GM21576 (cell line): ENCODE measurements around the gene ZNF544.
A peak's percentile ranks its signal among the peaks of the same experiment; 100 is the strongest.
"Not testable (repeated sequence)": the region's sequence is repeated elsewhere in the genome, so short reads cannot be mapped to it uniquely, and the experiment has no call there.

Source experiments
- ATAC-seq: cut with Tn5 transposase; IDR thresholded peaks from one replicate; pipeline ENCODE4 v1.9.1; 2021; ENCODE audit warnings: mild to moderate bottlenecking, moderate library complexity; ENCODE audit not compliant: unreplicated experiment

ZNF544 gene

DNA sequence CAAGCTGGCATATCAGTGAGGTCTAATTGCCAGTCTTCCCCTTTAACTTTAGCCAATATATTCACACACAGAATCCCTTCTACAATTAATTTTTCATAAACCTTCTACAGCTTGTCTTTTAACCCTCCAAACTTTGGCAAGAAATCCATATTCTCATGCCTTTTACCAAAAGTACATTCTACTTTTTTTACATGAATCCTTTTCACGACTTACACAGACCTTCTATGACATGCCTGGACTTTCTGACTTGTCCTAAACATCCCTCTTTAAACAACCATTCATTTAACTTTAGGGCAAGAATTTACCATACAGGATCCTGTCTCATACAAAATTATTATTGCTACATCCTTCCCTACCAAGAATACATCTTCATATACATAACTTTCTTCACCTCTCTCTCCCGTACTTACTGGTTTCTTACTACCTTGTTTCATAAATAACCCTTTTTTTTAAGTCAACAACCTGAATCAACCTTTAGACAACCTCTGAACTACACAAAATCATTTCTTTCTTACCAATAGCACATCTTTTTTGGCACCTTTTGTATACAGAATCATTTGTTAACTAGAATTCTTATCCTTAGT, 23.5 kb downstream of the ZNF544 start:
- ATAC-seq = no peak

DNA sequence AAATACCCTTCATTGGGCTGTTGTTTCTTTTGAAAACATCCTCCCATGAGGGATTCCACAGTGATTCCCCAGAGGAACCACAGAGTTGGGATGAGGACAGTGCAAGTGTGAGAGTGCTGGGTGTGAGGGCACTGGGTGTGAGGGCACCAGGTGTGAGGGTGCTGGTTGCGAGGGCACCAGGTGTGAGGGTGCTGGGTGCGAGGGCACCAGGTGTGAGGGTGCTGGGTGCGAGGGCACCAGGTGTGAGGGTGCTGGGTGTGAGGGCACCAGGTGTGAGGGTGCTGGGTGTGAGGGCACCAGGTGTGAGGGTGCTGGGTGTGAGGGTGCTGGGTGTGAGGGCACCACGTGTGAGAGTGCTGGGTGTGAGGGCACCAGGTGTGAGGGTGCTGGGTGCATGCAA, 29.5 kb downstream of the ZNF544 start:
- ATAC-seq = not testable (repeated sequence)

DNA sequence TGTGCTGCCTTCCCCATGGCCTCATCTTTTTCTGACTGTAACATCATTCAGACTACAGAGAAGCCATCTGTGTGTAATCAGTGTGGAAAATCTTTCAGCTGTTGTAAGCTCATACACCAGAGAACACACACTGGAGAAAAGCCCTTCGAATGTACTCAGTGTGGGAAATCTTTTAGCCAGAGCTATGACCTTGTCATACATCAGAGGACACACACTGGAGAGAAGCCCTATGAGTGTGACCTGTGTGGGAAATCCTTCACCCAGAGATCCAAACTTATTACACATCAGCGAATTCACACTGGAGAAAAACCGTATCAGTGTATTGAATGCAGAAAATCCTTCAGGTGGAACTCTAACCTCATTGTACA, 32.9 kb downstream of the ZNF544 start:
- ATAC-seq = no peak

DNA sequence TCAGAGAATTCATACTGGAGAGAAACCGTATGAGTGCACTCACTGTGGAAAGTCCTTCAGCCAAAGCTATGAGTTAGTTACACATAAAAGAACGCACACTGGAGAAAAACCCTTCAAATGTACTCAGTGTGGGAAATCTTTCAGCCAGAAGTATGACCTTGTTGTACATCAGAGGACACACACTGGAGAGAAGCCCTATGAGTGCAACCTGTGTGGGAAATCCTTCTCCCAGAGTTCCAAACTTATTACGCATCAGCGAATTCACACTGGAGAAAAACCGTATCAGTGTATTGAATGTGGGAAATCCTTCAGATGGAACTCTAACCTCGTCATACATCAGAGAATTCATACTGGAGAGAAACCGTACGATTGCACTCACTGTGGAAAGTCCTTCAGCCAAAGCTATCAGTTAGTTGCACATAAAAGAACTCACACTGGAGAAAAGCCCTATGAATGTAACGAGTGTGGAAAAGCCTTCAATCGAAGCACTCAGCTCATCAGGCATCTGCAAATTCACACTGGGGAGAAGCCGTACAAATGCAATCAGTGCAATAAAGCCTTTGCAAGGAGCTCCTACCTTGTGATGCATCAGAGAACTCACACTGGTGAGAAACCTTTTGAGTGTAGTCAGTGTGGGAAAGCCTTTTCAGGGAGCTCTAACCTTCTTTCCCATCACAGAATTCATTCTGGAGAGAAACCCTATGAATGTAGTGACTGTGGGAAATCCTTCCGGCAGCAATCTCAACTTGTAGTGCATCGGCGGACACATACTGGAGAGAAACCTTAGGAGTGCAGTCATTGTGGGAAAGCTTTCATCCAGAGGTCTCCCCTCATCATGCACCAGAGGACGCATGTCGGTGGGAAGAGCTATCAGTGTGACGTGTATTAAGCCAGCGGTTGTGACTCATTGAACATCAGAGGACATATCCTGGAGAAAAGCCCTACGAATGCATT, 33.5 kb downstream of the ZNF544 start:
- no peak for ATAC-seq

GRCh38 chr19:58262922-58263296, 34.2 kb downstream of the ZNF544 start:
- ATAC-seq = no peak

DNA sequence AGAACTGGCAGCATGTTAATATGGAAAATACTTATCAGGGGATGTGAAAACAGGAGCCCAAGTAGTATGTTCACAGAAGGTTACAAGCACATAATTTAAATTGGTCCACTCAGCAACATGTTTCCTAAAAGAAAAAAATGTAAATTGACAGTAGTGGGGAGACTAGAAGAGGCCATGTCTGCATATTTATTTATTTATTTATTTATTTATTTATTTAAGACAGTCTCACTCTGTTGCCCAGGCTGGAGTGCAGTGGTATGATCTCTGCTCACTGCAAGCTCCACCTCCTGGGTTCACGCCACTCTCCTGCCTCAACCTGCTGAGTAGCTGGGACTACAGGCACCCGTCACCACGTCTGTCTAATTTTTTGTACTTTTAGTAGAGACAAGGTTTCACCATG, 36.4 kb downstream of the ZNF544 start:
- ATAC-seq = no peak

DNA sequence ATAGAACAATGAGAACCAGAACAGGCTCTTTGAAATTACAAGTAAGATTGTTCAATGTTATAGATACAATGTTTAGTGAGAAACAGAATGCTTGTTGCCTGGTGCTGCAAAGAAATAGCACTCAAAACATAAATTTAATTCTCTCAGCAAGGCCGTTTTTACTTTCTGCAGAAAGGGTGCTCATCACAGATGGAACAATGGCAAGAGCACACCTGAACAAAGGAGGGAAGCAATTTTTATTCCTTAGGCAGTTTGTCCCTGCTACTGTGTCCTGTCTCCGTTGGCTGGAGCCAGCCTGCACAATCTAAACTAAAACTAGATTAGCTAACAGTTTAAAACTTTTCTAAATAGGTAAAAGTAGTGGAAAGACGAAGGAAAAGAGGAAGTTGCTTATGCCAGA, 39.6 kb downstream of the ZNF544 start:
- ATAC-seq = no peak

DNA sequence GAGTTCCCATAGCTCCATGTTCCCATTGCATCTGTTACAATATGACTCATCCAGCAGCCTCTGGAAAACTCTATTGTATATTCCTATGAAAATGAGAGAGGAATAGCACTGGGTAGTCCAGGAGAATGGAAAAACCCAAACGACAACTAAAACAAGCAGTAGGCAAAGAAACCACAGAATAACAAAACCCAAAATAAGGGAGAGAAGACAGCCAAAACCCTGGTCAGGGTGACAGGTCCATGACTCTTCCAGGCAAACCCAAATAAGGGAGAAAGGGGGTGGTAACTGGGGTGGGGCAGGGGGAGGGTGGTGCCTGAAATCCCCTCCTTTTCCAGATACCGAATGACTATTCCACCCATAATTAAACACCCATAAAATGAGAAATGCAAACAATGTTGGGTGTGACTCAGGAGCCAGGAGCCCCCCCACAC, 46.1 kb downstream of the ZNF544 start:
- ATAC-seq = no peak

DNA sequence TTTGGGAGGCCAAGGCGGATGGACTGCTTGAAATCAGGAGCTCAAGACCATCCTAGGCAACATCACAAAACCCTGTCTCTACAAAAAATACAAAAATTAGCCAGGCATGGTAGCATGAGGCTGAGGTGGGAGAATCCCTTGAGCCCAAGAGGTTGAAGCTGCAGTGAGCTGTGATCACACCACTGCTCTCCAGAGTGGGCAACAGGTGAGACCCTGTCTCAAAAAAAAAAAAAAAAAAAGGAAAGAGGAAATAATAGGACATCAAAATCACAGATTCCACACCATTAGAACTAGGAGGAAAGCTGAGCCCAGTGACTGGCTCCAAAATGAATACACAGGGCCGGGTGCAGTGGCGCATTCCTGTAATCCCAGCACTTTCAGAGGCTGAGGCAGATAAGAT, 46.9 kb downstream of the ZNF544 start:
- ATAC-seq = no peak

- no peak for ATAC-seq
These were observed 48.5 kb downstream of the ZNF544 start for GRCh38 chr19:58277197-58277596.

DNA sequence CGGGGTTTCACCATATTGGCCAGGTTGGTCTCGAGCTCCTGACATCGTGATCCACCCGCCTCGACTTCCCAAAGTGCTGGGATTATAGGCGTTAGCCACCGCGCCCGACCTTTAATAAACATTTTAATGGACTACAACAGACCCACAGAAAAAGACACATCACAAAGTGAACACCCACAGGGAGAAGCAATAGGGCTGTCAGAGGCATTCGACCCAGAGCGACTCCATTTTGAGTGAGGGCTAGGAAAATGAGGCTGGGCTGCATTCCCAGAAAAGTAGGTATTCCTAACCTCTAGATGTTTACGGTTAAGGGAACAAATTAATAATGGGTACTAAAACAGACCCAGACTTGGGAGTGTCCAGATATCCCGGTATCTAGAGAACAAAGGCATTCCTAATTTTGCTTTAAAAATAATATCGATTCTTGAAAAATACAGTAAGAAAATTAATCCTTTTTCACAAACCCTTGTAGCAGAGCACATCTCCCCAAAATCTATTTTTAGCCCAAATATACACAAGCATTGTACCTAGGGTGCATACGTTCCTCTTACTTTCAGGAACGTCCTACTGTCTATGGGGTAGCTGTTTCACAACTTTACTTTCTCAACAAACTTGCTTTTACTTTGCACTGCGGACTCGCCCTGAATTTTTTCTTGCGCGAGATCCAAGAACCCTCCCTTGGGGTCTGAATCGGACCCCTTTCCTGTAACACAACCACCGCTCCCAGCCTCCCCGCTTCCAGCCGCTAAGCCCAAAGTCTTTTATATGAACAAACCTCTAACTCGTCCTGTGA, 49.2 kb downstream of the ZNF544 start:
- ATAC-seq = no peak

DNA sequence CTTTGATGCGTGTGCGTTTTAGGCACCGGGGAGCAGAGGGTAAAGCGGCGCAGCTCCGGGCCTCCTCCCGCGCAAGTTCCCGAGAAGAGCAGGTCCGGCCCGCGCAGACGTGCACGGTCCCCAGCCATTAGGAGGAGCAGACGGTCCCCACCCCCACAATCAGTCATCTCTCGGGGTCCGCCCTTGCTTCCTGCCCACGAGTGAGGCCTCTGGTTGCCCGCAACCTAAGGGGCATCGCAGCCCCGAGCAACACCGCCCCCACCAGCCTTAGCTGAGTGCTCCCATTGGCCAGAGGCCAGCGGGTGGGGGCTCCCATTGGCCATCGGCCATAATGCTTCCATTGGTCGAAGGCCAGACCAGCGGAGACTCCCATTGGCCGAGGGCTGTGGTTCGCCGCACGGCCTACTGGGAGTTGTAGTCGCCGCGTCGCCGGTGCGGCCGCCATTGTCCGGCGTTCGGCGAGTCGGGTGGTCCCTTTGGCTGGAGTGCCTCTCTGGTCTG, 49.9 kb downstream of the ZNF544 start, which contains the start of gene ZNF8:
Gene ZNF8, plus strand, starts transcription at position 415 of the 501 bp plus-strand sequence. CDS start 127 bp downstream, outside the sequence.
- ATAC-seq = peak; percentile 95

DNA sequence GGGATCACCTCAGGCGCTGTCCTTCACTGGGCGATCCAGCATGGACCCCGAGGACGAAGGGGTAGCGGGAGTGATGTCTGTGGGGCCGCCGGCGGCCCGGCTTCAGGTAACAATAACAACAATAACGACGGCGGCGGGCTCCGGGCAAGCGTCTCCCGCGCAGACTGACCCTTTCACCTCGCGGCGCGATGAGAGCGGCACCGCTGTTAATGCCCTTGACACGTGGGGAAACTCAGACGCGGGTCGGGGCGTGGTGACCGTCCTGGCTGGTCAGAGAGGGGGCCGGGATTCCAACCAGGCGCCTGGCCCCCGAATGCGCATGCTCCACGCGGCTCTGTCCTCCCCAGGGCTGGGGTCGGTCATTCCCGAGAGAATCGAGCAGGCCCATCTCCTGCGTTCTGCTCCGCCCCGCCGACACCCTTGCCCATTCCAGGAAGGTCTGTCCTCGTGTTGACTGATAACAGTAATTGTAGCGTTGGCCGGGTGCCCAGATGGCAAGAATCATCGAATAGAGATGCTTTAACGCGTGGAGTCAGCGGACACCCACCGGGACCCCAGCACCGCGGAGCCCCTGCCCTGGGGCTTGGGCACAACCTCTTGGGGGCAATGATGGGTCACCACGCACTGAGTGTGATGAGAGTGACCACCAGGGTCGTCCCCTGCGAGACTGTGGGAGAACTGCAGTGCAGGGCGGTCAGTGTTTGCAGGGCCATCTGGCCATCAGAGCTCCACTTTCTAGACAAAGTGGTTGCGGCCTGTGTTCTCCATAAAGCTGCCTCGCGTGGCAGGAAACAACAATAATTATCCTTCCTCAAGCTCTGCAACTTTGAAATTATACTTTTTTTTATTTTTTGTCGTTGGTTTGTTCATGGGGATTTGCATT, 50.6 kb downstream of the ZNF544 start:
- peak; percentile 27 for ATAC-seq

GRCh38 chr19:58279925-58280316, 51.2 kb downstream of the ZNF544 start:
- ATAC-seq = no peak

- ATAC-seq = no peak
These were observed 55.5 kb downstream of the ZNF544 start for GRCh38 chr19:58284199-58284598.

- no peak for ATAC-seq
These were observed 63.2 kb downstream of the ZNF544 start for GRCh38 chr19:58291943-58292342.

GRCh38 chr19:58294743-58295374, 66.1 kb downstream of the ZNF544 start:
- no peak for ATAC-seq

DNA sequence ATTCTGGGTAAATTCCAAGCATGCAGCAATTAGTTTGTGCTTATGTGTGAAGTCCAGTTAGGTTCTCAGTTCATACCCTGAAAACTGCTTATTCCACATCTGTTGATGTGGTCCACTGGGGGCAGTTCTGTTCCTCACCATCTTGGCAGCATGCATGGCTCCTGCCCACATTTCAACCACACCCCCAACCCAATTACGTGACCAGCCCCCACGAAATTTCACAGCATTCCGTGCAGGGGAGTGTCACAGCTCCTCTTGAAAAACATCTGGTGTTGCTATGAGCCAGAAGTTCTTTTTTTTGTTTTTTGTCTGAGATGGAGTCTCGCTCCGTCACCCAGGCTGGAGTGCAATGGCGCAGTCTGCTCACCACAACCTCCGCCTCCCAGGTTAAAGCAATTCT, 67.4 kb downstream of the ZNF544 start:
- no peak for ATAC-seq

GRCh38 chr19:58300620-58301019, 71.9 kb downstream of the ZNF544 start:
- no peak for ATAC-seq

DNA sequence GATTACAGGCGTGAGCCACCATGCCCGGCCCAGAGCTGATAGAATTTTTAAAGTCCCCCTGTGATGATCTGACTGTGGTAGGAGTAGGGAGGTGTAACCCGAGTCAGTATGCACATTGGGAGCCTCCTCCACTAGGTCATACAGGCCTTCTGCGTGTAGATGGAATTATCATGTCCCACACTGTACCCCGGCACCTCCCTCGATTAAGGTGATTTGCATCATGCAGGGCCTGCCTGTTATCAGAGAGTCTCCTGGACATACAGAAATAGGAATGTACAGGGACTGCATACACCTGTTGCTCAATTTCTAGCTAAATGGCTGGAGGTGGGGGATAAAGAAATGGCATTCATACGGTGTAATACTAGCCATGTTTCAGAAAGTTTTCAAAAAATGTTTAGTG, 75.5 kb downstream of the ZNF544 start:
- ATAC-seq = no peak
